COLO668 (cell line): ENCODE data around the gene POMT2.

Experiments used
- DNase-seq: peaks from one replicate; lab custom pipeline; 2025; ENCODE audit not compliant: unreplicated experiment; lab: John Stamatoyannopoulos, UW

The POMT2 gene

DNA sequence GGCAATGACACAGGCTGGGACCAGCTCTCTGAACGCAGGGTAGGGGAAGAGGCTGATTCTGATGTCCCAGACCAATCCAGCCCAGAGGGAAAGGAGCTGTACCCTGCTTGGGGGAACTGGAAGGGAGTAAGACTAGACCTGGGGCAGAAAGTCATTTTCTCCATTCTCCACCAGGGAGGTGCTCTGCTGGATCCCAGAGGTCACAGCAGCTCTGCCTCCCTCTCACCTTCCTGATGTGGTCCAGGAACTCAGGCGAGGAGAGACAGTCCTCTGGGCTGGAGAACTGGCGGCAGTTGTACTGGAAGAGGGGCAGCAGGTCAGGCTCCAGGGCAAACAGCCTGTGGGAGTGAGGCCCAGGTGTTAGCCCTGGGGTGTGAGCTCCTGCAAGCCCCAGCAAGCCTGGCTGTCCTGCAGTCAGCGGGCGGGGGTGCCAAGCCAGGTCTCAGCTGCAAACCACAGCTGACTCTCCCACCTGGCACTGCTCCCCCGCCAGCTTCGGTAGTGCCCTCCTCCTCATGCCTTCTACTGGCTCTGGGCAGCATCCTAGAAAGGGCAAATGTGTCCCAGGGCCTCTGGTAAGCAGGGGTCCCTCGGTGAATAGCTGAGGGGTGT is 51.6 kb downstream of the POMT2 start:
- DNase-seq, result peak; percentile 85

DNA sequence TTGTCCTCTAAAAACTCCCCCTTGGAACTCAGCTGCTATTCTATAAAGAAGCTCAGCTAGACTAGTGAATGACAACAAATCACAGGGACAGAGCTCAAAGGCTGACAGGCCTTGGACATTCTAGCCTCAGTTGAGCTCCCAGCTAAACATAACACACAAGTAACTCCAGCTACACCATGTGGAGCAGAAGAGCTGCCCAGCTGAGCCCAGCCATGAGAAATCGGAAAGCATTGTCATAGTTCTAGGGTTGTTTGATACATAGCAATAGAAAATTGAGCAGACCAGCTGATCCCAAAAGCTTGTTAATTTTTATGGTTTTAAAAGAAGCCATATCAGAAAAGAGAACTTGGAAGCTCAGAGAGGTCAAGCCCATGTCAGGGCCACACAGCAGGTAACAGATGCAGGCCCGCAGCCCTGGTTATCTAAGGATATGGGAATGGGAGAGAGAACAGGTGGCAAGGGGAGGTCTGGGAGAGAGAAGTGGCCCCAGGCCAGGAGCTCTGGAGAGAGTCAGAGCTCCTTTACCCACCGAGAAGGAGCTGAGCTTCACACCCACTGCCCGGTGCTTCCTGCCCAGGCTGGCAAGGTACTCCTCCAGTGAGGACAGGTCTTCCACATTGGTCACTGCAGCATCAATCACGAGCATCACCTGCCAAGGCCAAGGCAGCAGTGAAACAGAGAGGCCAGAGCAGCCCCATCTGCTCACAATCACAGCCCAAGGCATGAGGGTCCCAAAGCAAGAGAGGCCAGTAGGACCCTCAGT is 52.6 kb downstream of the POMT2 start:
- DNase-seq, result no peak

GRCh38 chr14:77266336-77266735 is 54.3 kb downstream of the POMT2 start:
- no peak for DNase-seq

- DNase-seq, result no peak
Measured at GRCh38 chr14:77265561-77266335, 54.9 kb downstream of the POMT2 start.

DNA sequence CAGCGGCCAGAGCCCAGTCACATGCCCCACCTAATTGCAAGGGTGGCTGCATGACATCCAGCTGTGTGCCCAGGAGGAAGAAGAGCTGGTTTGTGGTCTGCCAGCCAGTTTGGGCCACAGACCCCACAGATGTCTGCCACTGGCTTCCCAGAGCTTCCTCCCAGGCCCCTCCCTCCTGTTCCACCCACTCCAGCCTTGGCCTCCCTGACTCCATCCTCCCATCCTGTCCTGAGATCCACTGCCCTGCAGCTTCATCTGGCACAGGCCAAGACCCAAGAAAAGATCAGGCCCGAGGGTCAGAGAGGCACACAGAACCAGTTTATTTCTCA is 55.5 kb downstream of the POMT2 start:
- no peak for DNase-seq

- DNase-seq, result no peak
Measured at GRCh38 chr14:77264466-77265186, 56.1 kb downstream of the POMT2 start.

- DNase-seq, result no peak
Measured at GRCh38 chr14:77260631-77261030, 60.1 kb downstream of the POMT2 start.

- no peak for DNase-seq
Measured at GRCh38 chr14:77260199-77260598, 60.5 kb downstream of the POMT2 start.

- no peak for DNase-seq
Measured at GRCh38 chr14:77259025-77259715, 61.5 kb downstream of the POMT2 start.

DNA sequence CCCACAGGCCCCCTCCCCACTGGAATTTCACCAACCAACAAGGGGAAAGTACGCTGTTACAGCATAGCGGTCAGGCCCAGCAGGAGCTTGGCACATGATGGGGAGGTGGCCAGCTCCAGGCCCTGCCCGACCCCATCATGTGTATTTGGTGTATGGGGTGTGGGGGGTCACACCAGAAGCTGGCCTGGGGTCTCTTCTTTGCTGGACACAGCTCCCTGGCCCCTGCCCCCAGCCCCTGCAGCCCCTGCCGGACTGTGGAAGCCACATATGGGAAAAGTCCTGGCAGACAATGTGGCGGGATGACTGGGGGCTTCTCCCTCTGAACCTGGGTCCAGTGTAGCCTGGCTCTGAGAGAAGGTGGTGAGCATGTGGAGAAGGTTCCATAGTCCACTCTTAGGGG is 62.1 kb downstream of the POMT2 start:
- no peak for DNase-seq

- DNase-seq, result no peak
Measured at GRCh38 chr14:77257700-77258099, 63.0 kb downstream of the POMT2 start.

- no peak for DNase-seq
Measured at GRCh38 chr14:77256694-77257093, 64.0 kb downstream of the POMT2 start.

GRCh38 chr14:77253333-77254190 is 67.1 kb downstream of the POMT2 start:
- no peak for DNase-seq

- DNase-seq, result no peak
Measured at GRCh38 chr14:77251870-77252269, 68.8 kb downstream of the POMT2 start.

DNA sequence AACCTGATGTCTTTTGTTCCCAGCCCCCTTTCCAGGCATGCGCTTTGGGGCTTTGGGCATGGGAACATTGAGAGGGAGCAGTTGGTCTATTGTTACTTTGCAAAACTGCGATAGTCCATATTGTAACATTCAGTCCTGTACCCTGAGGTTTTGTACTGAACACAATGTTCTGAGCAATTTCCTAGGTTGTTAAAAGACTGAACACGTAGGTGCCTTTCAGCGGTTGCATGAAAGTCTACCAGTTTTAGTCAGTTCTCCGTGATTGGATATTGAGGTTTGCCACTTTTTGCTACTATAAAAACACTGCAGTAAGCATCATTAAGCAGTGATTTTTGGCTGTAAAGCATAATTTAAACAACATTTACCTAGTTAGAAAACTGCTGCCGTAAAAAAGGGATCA is 69.8 kb downstream of the POMT2 start:
- DNase-seq, result no peak

- no peak for DNase-seq
Measured at GRCh38 chr14:77249286-77249685, 71.4 kb downstream of the POMT2 start.

DNA sequence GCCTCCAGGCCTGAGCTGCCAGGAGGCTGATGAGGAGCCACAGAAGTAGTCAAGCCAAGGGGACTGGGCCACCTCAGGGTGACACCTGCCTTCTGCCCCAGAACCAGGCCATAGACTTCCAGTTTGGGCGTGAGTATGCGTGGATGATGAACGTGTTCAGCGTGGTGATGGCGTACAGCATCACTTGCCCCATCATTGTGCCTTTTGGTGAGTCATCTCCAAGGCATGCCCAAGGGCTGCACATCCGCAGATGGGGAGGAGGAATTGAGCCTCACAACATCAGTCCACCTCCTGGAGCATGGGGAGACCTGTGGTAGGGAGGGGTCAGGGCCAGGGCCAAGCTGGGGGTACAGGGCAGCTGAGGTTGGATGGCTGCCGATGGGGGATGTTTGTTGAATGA is 72.0 kb downstream of the POMT2 start:
- no peak for DNase-seq

DNA sequence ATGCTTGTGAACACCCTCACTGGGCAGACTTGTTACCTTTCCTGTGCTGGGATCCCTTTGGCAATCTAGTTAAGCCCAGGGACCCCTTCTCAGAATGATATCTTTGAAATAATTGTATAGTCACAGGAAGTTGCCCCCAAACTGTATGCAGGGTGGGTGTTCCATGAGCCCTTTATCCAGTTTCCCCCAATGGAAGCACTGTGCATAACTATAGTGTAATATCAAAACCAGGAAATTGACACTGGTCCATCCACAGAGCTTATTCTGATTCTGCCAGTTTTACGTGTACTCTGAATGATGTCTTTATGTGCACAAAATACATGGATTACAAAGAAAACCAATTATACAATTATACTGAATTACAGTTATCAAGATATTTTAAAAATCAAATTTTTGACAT is 73.9 kb downstream of the POMT2 start:
- no peak for DNase-seq

- no peak for DNase-seq
Measured at GRCh38 chr14:77245820-77246219, 74.9 kb downstream of the POMT2 start.

DNA sequence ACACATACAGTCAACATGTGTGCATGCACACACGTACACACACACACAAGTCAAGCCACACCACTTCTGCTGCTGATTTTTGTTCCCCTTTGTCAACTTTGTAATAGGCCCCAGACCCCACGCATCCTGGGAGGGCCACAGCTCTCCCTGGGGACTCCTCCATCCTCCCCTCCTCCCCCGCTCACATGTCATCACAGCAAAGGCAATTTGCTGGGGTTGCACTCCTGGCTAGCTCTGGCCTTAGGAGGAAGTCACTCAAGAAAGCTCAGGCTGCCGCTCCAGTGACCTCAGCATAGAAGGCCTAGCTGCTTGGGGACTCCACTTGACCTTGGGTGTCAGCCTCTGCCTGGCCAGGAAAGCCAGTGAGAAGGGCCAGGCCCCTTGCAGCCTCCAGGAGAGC is 76.8 kb downstream of the POMT2 start:
- no peak for DNase-seq
